Neural progenitor cell (in vitro differentiated cells): ENCODE measurements around the gene PLEKHM1.

Experiments
- EZH2 ChIP-seq: fragments of 200-600 bp; sonication (generic); IDR thresholded peaks from 2 replicates; pipeline ENCODE4 v1.6.1; 2017; ENCODE audit warnings: antibody characterized with exemption, mild to moderate bottlenecking, moderate library complexity
- TF ChIP-seq, protein P1 (sequence below): fragments of 200-600 bp; sonication (generic); IDR thresholded peaks from 2 replicates; pipeline ENCODE4 v1.5.1; 2017; ENCODE audit warnings: antibody characterized with exemption, mild to moderate bottlenecking

DNA sequence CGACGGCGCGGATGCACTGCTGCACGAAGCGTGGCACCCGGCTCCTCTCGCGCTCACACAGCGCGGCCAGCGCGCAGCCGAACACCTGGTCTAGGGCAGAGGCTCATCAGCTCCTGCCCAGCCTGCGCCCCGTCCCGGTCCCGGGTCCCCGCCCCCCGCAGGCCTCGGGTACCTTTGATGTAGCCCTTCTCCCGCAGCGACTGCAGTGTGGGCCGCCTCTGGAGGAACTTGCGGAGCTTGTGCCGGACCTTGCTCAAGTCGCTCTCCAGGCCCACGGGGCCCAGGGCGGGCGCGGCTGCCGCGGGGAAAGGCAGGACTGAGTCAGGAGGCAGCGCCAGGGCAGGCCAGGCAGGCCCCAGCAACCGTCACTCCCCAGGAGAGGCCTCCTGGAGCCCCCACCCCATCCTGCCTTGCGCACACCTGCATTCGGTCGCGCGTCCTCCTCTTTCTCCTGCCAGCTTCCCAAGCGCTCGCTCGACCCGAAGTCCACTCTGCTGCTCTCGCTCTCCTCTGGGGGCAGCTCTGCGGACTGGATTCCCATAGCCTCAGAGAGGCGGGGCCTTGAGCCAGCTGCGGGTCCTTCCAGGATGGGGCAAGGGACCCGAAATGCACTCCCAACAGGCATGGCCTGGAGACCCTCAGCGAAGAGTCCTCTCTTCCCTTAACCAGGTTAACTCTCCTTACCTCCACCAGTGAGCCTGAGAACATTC, 93.9 kb downstream of the PLEKHM1 start:
- TF ChIP-seq, protein P1, sequence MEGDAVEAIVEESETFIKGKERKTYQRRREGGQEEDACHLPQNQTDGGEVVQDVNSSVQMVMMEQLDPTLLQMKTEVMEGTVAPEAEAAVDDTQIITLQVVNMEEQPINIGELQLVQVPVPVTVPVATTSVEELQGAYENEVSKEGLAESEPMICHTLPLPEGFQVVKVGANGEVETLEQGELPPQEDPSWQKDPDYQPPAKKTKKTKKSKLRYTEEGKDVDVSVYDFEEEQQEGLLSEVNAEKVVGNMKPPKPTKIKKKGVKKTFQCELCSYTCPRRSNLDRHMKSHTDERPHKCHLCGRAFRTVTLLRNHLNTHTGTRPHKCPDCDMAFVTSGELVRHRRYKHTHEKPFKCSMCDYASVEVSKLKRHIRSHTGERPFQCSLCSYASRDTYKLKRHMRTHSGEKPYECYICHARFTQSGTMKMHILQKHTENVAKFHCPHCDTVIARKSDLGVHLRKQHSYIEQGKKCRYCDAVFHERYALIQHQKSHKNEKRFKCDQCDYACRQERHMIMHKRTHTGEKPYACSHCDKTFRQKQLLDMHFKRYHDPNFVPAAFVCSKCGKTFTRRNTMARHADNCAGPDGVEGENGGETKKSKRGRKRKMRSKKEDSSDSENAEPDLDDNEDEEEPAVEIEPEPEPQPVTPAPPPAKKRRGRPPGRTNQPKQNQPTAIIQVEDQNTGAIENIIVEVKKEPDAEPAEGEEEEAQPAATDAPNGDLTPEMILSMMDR = no peak
- TF ChIP-seq EZH2 = no peak
